ENCODE measurements around the gene KDM4B. TPM values are rescaled to one million over a fixed set of nuclear protein-coding genes. Genes with fewer than 3 reads are reported as not detected.

KDM4B gene
- total and polyA plus RNA-seq, 9 donors, result 5.2 to 62.9 (median 46.4) TPM

- intact Hi-C loops (cut with DNase I), result loop anchor here in 1 of 4 donors (5.0 kb wide), 1 partner anchor 34 kb away; no protein-coding TSS in a partner anchor
- TF ChIP-seq CTCF (IDR thresholded peaks at IDR 0.05) (no peak), POLR2A (IDR thresholded peaks at IDR 0.05) (no peak), EP300 (IDR thresholded peaks at IDR 0.05) (no peak)
- Histone ChIP-seq H3K27me3 (no peaks in the 10 kb centered on the region), H3K27ac (no peak overlapping the region), H3K9me3 (no peaks in the 10 kb centered on the region), H3K4me3 (no peak overlapping the region), H3K4me1 (ENCODE audit: insufficient read depth) (peaks cover 26% of the 10 kb centered on the region), H3K36me3 (no peaks in the 10 kb centered on the region)
- WGBS, 3 donors, result 82 to 85% (median 84%) methylated on average over 23 of the region's 23 CpGs
- peak in 1 of 5 donors; percentile 34 for DNase-seq
Observed at GRCh38 chr19:4983346-4984105, 14.6 kb downstream of the KDM4B start.

- no peak for TF ChIP-seq EP300 (IDR thresholded peaks at IDR 0.05)
- no peak for DNase-seq
- Histone ChIP-seq H3K27ac (no peak overlapping the region), H3K27me3 (no peaks in the 10 kb centered on the region), H3K36me3 (no peaks in the 10 kb centered on the region), H3K4me1 (ENCODE audit: insufficient read depth) (peaks cover 28% of the 10 kb centered on the region), H3K4me3 (no peak overlapping the region), H3K9me3 (no peaks in the 10 kb centered on the region)
- intact Hi-C loops (cut with DNase I), result loop anchor here in 1 of 4 donors (5.0 kb wide), 1 partner anchor 33 kb away; no protein-coding TSS in a partner anchor
- 79 to 85% (median 82%) methylated on average over 7 of the region's 7 CpGs for WGBS, 3 donors
Observed at GRCh38 chr19:4984106-4984380, 15.1 kb downstream of the KDM4B start.

GRCh38 chr19:4984438-4984990 is 15.6 kb downstream of the KDM4B start:
- Histone ChIP-seq H3K27ac (no peak overlapping the region), H3K36me3 (no peaks in the 10 kb centered on the region), H3K9me3 (no peaks in the 10 kb centered on the region), H3K27me3 (no peaks in the 10 kb centered on the region), H3K4me3 (no peak overlapping the region), H3K4me1 (ENCODE audit: insufficient read depth) (peaks cover 28% of the 10 kb centered on the region)
- no peak for DNase-seq
- TF ChIP-seq EP300 (IDR thresholded peaks at IDR 0.05) (no peak), POLR2A (IDR thresholded peaks at IDR 0.05) (no peak), CTCF (IDR thresholded peaks at IDR 0.05) (no peak)
- 71 to 79% (median 74%) methylated on average over 18 of the region's 18 CpGs for WGBS, 3 donors
- intact Hi-C loops (cut with DNase I), result loop anchor here in 1 of 4 donors (5.0 kb wide), 1 partner anchor 33 kb away; no protein-coding TSS in a partner anchor

GRCh38 chr19:4985551-4985991 is 16.7 kb downstream of the KDM4B start:
- no peak overlapping the region for H3K27ac ChIP-seq
- intact Hi-C loops (cut with DNase I), result loop anchor here in 1 of 4 donors (5.0 kb wide), 1 partner anchor 37 kb away; no protein-coding TSS in a partner anchor
- DNase-seq, result peak in 2 of 5 donors; percentile 46 to 62

More at GRCh38 chr19:4985551-4985991, 16.7 kb downstream of the KDM4B start:
- WGBS, 3 donors, result 60 to 67% (median 61%) methylated on average over 19 to 22 of the region's 22 CpGs
- Histone ChIP-seq H3K4me3 (no peak overlapping the region), H3K9me3 (no peaks in the 10 kb centered on the region), H3K27me3 (no peaks in the 10 kb centered on the region), H3K4me1 (ENCODE audit: insufficient read depth) (peaks cover 28% of the 10 kb centered on the region), H3K36me3 (no peaks in the 10 kb centered on the region)
- TF ChIP-seq POLR2A (IDR thresholded peaks at IDR 0.05) (no peak), CTCF (IDR thresholded peaks at IDR 0.05) (no peak), EP300 (IDR thresholded peaks at IDR 0.05) (no peak)
